ENCODE measurements around the gene SERPINE3.

Gene SERPINE3

DNA sequence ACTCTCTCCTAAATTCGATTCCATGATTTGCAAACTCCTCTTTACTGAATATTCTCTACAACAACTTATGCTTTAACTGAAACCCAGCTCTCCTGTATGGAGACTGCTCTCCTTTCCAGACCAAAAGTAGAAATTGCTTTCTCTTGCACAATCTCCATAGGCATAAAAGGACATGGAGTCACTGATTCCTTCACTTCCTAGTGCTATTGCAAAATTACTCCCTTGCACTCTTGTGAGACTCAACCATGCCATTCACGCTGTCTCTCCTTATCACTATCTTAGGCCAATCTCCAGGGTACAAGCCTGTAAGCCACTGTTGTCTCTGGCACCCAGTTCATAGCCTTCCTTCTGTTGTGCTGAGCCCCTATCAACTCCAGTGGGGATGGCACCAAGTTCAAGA, 30.6 kb downstream of the SERPINE3 start:
- peaks cover 13% of the 10 kb centered on the region for H3K4me1 ChIP-seq (ENCODE audit: control insufficient read depth, low read depth, low read length)
- H3K9me3 ChIP-seq (ENCODE audit: control insufficient read depth, low read depth, low read length), result no peaks in the 10 kb centered on the region
- peaks cover 71% of the 10 kb centered on the region for H3K36me3 ChIP-seq (ENCODE audit: control insufficient read depth, low read depth, low read length)
- H3K27me3 ChIP-seq (ENCODE audit: control insufficient read depth, insufficient read depth, low read length), result no peaks in the 10 kb centered on the region
- no peak overlapping the region for H3K27ac ChIP-seq (ENCODE audit: low read length)
- H3K4me3 ChIP-seq (ENCODE audit: low read length), result no peak overlapping the region
- H3K9ac ChIP-seq (ENCODE audit: low read length), result no peak overlapping the region

DNA sequence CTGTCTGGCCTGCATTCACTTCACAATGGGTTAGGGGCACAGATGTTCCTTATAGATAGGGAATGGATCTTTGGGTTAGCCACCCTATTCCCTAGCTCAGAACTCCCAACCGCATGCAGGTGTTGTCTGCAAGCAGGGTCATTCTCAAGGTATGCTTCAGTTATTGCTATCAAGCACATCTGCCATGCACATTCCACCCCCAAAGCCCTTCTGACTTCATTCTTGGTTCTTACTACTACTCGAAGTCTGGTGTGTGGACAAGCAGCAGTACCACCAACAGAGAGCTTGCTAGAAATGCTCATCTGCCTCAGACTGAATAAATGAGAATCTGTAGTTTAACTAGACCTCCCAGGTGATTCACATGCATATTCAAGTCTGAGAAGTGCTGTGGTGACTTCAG, 31.3 kb downstream of the SERPINE3 start:
- no peak overlapping the region for H3K27ac ChIP-seq (ENCODE audit: low read length)
- no peak overlapping the region for H3K9ac ChIP-seq (ENCODE audit: low read length)
- no peak overlapping the region for H3K4me3 ChIP-seq (ENCODE audit: low read length)
- H3K4me1 ChIP-seq (ENCODE audit: control insufficient read depth, low read depth, low read length), result peaks cover 13% of the 10 kb centered on the region
- H3K36me3 ChIP-seq (ENCODE audit: control insufficient read depth, low read depth, low read length), result peaks cover 72% of the 10 kb centered on the region
- H3K27me3 ChIP-seq (ENCODE audit: control insufficient read depth, insufficient read depth, low read length), result no peaks in the 10 kb centered on the region
- no peaks in the 10 kb centered on the region for H3K9me3 ChIP-seq (ENCODE audit: control insufficient read depth, low read depth, low read length)

DNA sequence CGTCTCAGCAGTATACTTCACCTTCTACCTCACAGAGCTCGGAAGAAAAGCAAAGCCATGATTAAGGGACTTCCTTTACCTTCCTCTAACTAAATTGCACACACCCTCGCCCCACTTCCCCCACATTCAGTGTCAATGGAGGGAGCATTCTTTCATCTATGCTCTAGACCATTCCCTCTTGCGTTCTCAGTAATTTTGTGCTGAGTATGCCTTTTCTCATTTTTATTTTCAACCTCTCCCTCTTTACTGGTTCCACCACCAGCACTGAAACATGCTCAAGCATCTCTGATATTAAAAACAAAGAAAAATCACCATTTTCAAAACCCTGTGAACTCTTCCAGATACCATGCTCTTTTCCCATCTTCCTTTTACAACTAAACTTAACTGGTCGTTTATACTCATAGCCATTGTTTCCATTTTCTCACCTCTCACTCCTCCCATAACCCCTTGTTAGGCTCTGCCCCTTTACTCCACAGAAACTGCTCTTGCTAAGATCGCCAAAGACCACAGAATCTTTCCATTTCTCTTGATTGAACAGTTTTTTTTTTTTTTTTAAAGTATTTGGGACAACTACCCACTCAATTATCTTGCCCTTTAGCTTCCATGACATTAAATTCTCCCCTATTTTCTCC, 32.4 kb downstream of the SERPINE3 start:
- H3K4me1 ChIP-seq (ENCODE audit: control insufficient read depth, low read depth, low read length), result peaks cover 13% of the 10 kb centered on the region
- H3K36me3 ChIP-seq (ENCODE audit: control insufficient read depth, low read depth, low read length), result peaks cover 68% of the 10 kb centered on the region
- H3K9me3 ChIP-seq (ENCODE audit: control insufficient read depth, low read depth, low read length), result no peaks in the 10 kb centered on the region
- no peak overlapping the region for H3K9ac ChIP-seq (ENCODE audit: low read length)
- H3K4me3 ChIP-seq (ENCODE audit: low read length), result no peak overlapping the region
- H3K27ac ChIP-seq (ENCODE audit: low read length), result no peak overlapping the region
- no peaks in the 10 kb centered on the region for H3K27me3 ChIP-seq (ENCODE audit: control insufficient read depth, insufficient read depth, low read length)

DNA sequence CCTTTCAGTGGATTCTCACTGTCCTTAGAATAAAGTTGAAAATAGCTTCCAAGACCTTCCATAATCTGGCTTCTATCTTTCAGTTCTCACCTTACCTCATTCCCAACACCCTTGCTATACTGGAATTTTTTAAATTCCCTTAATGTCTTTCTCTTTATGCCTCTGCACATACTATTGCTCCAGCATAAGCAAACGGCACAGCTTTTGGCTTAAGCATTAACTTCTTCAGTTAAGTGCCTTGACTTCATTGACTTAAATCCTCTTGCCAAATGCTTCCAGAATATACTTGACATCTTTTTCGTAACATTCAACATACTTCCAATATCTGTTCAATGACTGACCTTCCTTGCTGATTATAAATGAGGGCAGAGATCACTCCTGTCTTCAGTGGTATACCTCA, 34.0 kb downstream of the SERPINE3 start:
- Histone ChIP-seq H3K4me1 (ENCODE audit: control insufficient read depth, low read depth, low read length) (peaks cover 13% of the 10 kb centered on the region), H3K4me3 (ENCODE audit: low read length) (no peak overlapping the region), H3K27ac (ENCODE audit: low read length) (no peak overlapping the region), H3K27me3 (ENCODE audit: control insufficient read depth, insufficient read depth, low read length) (no peaks in the 10 kb centered on the region), H3K36me3 (ENCODE audit: control insufficient read depth, low read depth, low read length) (peaks cover 67% of the 10 kb centered on the region), H3K9me3 (ENCODE audit: control insufficient read depth, low read depth, low read length) (no peaks in the 10 kb centered on the region), H3K9ac (ENCODE audit: low read length) (no peak overlapping the region)

DNA sequence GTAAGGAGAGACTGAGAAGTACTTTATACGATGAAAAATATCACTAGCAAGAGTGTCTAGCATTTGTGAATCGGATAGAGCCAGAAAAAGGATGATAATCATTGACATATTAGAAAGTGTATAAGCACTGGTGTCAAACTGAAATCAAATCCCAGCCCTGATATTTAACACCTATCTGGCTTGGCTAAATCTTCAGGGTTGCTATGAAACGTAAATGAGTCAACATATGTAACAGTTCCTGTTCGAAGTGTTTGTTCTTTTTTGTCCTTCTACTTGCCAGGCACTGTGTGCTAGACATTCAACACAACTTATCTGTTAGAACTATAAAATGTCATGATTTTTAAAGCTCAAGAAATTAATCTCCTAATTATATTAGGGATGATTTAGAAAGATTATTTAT, 40.8 kb downstream of the SERPINE3 start:
- Histone ChIP-seq H3K9ac (ENCODE audit: low read length) (no peak overlapping the region), H3K27me3 (ENCODE audit: control insufficient read depth, insufficient read depth, low read length) (no peaks in the 10 kb centered on the region), H3K9me3 (ENCODE audit: control insufficient read depth, low read depth, low read length) (no peaks in the 10 kb centered on the region), H3K36me3 (ENCODE audit: control insufficient read depth, low read depth, low read length) (peaks cover 56% of the 10 kb centered on the region), H3K4me3 (ENCODE audit: low read length) (no peak overlapping the region), H3K27ac (ENCODE audit: low read length) (no peak overlapping the region), H3K4me1 (ENCODE audit: control insufficient read depth, low read depth, low read length) (no peaks in the 10 kb centered on the region)

DNA sequence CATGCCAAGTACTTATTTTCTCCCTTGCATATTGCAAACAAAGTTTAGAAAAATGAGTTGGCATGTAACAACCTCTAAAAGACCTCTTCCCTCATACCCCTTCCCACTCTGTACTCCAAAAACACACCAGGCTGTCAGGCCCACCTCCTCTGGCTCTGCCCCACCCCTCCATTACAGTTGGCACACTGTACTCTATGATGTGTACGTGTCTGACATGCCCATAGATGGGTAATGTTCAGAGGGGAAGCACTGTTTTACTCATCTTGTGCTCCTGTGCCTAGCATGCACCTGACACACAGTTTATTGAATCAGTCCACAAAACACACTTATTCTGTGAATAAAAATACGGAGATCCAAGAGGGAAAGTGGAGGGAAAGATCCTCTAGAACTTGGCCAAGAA, 45.6 kb downstream of the SERPINE3 start:
- H3K4me3 ChIP-seq (ENCODE audit: low read length), result no peak overlapping the region
- H3K27me3 ChIP-seq (ENCODE audit: control insufficient read depth, insufficient read depth, low read length), result no peaks in the 10 kb centered on the region
- H3K9ac ChIP-seq (ENCODE audit: low read length), result no peak overlapping the region
- no peaks in the 10 kb centered on the region for H3K4me1 ChIP-seq (ENCODE audit: control insufficient read depth, low read depth, low read length)
- H3K27ac ChIP-seq (ENCODE audit: low read length), result no peak overlapping the region
- H3K36me3 ChIP-seq (ENCODE audit: control insufficient read depth, low read depth, low read length), result peaks cover 22% of the 10 kb centered on the region
- H3K9me3 ChIP-seq (ENCODE audit: control insufficient read depth, low read depth, low read length), result no peaks in the 10 kb centered on the region

DNA sequence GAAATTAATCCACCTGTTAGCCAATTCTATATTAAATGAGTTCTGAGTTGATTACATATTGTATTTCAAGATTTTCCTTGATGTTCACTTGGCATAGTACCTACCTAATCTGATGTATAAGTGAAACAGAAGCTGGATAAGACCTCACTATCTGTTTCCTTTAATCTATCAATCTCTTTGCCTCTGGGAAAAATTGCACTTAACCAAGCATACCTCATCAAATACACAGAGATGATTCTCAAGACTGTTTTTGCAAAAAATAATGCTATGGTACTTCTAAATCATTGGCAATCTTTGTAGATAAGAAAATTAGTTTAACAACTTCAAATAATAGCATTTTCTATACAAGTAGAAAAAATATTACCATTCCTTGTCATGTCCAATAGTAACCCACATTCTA, 55.2 kb downstream of the SERPINE3 start:
- Histone ChIP-seq H3K9me3 (ENCODE audit: control insufficient read depth, low read depth, low read length) (no peaks in the 10 kb centered on the region), H3K4me1 (ENCODE audit: control insufficient read depth, low read depth, low read length) (peaks cover 10% of the 10 kb centered on the region), H3K27me3 (ENCODE audit: control insufficient read depth, insufficient read depth, low read length) (no peaks in the 10 kb centered on the region), H3K27ac (ENCODE audit: low read length) (no peak overlapping the region), H3K36me3 (ENCODE audit: control insufficient read depth, low read depth, low read length) (peaks cover 6% of the 10 kb centered on the region), H3K9ac (ENCODE audit: low read length) (no peak overlapping the region), H3K4me3 (ENCODE audit: low read length) (no peak overlapping the region)

DNA sequence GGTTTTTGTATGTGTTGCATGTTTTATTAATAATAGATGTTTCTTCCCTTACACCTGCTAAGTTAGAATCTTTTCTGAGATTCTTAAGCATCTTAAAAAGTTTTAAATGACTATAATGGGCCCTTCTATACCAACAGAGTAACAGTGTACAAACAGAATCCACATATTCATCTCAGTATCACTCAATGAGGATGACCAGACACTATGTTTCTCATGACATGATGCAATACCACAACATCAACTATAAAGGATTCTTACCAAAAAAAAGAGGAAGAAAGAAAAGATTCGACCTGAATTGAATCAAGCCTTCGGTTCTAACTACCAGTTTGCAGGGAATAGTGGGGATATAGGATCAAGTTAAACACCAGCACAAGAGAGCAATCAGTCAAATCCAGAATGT, 56.9 kb downstream of the SERPINE3 start:
- no peaks in the 10 kb centered on the region for H3K9me3 ChIP-seq (ENCODE audit: control insufficient read depth, low read depth, low read length)
- no peak overlapping the region for H3K9ac ChIP-seq (ENCODE audit: low read length)
- H3K27ac ChIP-seq (ENCODE audit: low read length), result peak overlapping the region; percentile 36
- peaks cover 10% of the 10 kb centered on the region for H3K4me1 ChIP-seq (ENCODE audit: control insufficient read depth, low read depth, low read length)
- H3K27me3 ChIP-seq (ENCODE audit: control insufficient read depth, insufficient read depth, low read length), result no peaks in the 10 kb centered on the region
- no peak overlapping the region for H3K4me3 ChIP-seq (ENCODE audit: low read length)
- peaks cover 6% of the 10 kb centered on the region for H3K36me3 ChIP-seq (ENCODE audit: control insufficient read depth, low read depth, low read length)

DNA sequence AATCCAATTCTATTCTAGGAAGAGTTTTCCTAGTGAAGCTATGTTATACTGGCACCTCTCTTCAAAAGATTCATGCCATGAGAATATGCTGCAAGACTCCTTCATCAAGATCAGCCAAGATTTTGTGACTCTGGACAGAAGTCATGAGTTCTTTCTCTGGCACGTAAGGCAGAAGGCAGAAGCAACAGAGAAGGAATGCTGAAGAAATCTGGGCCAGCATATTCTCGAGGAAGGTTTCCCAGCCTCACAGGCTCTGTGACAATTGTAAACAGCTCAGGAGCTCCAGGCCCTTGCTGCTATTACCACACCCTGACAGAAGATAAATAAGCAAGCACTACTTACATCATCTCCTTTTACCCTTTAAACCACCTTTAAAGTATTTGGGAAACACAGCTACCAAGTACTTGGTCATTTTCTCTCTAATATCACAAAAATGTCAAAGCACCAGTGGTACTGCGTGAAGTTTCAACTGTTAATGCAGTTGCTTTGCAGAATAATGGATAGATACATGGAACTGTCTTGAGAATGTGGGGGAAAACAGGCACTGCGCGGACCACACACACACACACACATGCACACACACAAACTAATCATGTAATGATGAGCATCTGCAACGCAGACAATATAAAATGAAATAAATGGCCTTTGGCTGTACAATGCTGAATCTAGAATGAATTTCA, 57.9 kb downstream of the SERPINE3 start:
- Histone ChIP-seq H3K9ac (ENCODE audit: low read length) (no peak overlapping the region), H3K27me3 (ENCODE audit: control insufficient read depth, insufficient read depth, low read length) (no peaks in the 10 kb centered on the region), H3K27ac (ENCODE audit: low read length) (no peak overlapping the region), H3K9me3 (ENCODE audit: control insufficient read depth, low read depth, low read length) (no peaks in the 10 kb centered on the region), H3K4me1 (ENCODE audit: control insufficient read depth, low read depth, low read length) (peaks cover 10% of the 10 kb centered on the region), H3K36me3 (ENCODE audit: control insufficient read depth, low read depth, low read length) (peaks cover 6% of the 10 kb centered on the region), H3K4me3 (ENCODE audit: low read length) (no peak overlapping the region)

DNA sequence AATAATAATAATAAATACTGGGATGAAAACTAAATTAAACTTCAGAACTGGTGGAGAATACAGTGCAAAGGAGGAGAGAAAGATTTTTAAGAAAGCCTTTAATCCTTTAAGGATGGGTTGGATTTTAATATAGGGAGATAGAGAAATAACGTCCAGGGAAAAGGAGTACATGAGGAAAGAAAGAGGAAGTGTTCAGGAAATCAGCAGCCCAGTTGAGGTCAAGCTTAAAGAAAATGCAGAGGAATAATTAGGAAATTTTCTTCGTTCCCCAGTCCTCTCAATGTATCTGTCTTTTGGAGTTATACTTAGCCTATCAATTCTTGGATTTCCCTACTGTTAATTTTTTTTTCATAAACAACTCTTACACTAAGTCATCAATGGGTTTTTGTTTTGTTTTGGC, 65.7 kb downstream of the SERPINE3 start:
- H3K4me1 ChIP-seq (ENCODE audit: control insufficient read depth, low read depth, low read length), result no peaks in the 10 kb centered on the region
- no peaks in the 10 kb centered on the region for H3K36me3 ChIP-seq (ENCODE audit: control insufficient read depth, low read depth, low read length)
- no peak overlapping the region for H3K9ac ChIP-seq (ENCODE audit: low read length)
- H3K27ac ChIP-seq (ENCODE audit: low read length), result no peak overlapping the region
- H3K4me3 ChIP-seq (ENCODE audit: low read length), result no peak overlapping the region
- no peaks in the 10 kb centered on the region for H3K9me3 ChIP-seq (ENCODE audit: control insufficient read depth, low read depth, low read length)
- H3K27me3 ChIP-seq (ENCODE audit: control insufficient read depth, insufficient read depth, low read length), result no peaks in the 10 kb centered on the region

DNA sequence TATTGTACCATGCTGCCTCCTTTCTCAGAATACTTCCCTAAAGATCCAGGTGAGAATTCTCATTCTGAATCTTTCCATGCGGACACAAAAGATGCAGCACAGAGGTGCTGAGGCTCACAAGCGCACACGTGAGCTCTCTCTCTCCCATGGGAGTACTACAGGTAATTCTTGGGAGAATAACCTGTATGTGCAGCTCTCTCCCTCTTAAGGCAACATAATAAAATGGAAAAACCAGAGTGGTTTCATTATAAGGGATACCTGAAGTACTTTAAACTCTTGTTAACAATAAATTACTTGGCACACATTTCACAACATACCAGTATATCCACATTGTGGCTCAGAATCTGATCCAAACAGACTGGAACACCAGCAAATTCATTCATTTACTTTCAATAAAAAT, 72.9 kb downstream of the SERPINE3 start:
- Histone ChIP-seq H3K4me3 (ENCODE audit: low read length) (no peak overlapping the region), H3K4me1 (ENCODE audit: control insufficient read depth, low read depth, low read length) (no peaks in the 10 kb centered on the region), H3K9me3 (ENCODE audit: control insufficient read depth, low read depth, low read length) (peaks cover 11% of the 10 kb centered on the region), H3K27me3 (ENCODE audit: control insufficient read depth, insufficient read depth, low read length) (no peaks in the 10 kb centered on the region), H3K36me3 (ENCODE audit: control insufficient read depth, low read depth, low read length) (peaks cover 16% of the 10 kb centered on the region), H3K9ac (ENCODE audit: low read length) (no peak overlapping the region), H3K27ac (ENCODE audit: low read length) (no peak overlapping the region)
